ENCODE measurements around the gene BRIP1.

- TF ChIP-seq CTCF (conservative IDR thresholded peaks at IDR 0.05; ENCODE audit: low read depth, low read length) (no peak), EZH2 (IDR thresholded peaks at IDR 0.05; ENCODE audit: borderline replicate concordance, low read depth, low read length, poor library complexity, severe bottlenecking) (no peak)
Measured at GRCh38 chr17:61746248-61746985, 116.9 kb downstream of the BRIP1 start.

Measured in A673 (cell line).